GM10266 (cell line): Measurements from ENCODE around the gene HES6.

Experiments used
- DNase-seq: peaks from one replicate; pipeline ENCODE4 v3.0.0; 2012; ENCODE audit errors: extremely low spot score
- TF ChIP-seq, protein P1 (sequence below): IDR thresholded peaks from 2 replicates; pipeline ENCODE4 v1.5.1; 2012; ENCODE audit warnings: mild to moderate bottlenecking, low read depth; ENCODE audit not compliant: control insufficient read depth, insufficient read depth; ENCODE audit errors: missing control alignments

The HES6 gene

GRCh38 chr2:238230699-238231098, 9.1 kb downstream of the HES6 start:
- TF ChIP-seq, protein P1, sequence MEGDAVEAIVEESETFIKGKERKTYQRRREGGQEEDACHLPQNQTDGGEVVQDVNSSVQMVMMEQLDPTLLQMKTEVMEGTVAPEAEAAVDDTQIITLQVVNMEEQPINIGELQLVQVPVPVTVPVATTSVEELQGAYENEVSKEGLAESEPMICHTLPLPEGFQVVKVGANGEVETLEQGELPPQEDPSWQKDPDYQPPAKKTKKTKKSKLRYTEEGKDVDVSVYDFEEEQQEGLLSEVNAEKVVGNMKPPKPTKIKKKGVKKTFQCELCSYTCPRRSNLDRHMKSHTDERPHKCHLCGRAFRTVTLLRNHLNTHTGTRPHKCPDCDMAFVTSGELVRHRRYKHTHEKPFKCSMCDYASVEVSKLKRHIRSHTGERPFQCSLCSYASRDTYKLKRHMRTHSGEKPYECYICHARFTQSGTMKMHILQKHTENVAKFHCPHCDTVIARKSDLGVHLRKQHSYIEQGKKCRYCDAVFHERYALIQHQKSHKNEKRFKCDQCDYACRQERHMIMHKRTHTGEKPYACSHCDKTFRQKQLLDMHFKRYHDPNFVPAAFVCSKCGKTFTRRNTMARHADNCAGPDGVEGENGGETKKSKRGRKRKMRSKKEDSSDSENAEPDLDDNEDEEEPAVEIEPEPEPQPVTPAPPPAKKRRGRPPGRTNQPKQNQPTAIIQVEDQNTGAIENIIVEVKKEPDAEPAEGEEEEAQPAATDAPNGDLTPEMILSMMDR: no peak
- no peak for DNase-seq

DNA sequence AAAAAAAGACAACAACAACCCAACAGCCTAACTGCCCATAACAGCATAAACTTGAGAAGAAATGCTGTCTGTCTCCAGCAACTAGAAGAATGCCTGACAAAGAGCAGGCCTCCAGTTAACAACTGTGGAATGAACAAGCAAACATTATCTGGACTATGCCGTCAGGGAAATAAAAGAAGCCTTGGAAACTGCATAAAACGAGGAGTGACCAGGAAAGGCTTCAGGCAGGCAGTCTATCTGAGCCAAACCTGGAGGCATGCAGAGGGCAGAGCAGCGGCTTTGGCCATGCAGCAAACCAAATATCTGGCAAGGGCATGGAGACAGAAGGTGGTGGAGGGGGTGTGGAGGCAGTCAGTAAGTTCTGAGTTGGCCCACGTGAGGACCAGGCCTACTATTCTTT, 11.1 kb downstream of the HES6 start:
- TF ChIP-seq, protein P1: no peak
- no peak for DNase-seq

GRCh38 chr2:238227587-238228032, 12.2 kb downstream of the HES6 start:
- TF ChIP-seq, protein P1: no peak
- DNase-seq: no peak

DNA sequence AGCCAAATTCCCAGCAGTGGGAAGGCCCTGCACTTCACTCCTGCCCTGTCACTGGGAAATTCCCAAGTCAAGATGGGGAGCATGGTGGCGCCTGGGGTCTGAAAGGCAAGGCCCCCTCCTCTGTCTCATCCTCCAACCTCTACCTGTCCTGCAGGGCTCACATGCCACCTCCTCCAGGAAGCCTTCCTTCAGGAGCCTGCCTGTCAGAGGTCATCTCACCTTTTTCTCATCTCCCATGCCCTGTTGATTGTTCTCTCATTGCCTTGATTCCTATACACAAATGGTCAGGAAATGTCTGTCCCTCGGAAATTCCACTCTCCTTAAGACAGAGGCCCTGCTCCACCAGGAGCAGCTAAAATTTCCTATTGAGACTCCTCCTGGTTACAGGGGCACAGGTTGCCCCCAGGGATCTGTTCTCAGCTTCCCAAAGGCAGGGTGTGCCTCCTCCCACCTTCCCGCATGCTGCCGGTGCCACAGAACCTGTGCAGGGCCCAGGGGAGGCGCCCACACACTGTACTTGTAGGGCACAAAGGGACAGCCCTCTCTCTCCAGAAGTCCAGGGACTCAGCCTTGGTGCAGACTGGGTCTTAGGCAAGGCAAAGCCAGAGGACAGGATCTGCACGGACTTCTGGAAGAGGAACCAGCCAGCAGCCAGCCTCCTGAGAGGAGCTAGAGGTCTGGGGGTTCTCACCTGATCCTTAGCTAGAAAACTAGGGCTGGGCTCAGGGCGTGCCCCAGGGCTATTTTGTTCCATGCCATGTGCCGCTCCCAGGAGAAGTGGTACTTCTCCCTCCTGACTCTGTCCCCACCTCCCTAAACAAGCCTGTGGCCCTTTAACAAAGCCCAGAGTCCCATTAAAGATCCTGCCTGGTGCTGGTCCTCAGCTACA, 12.9 kb downstream of the HES6 start:
- TF ChIP-seq, protein P1: no peak
- no peak for DNase-seq

DNA sequence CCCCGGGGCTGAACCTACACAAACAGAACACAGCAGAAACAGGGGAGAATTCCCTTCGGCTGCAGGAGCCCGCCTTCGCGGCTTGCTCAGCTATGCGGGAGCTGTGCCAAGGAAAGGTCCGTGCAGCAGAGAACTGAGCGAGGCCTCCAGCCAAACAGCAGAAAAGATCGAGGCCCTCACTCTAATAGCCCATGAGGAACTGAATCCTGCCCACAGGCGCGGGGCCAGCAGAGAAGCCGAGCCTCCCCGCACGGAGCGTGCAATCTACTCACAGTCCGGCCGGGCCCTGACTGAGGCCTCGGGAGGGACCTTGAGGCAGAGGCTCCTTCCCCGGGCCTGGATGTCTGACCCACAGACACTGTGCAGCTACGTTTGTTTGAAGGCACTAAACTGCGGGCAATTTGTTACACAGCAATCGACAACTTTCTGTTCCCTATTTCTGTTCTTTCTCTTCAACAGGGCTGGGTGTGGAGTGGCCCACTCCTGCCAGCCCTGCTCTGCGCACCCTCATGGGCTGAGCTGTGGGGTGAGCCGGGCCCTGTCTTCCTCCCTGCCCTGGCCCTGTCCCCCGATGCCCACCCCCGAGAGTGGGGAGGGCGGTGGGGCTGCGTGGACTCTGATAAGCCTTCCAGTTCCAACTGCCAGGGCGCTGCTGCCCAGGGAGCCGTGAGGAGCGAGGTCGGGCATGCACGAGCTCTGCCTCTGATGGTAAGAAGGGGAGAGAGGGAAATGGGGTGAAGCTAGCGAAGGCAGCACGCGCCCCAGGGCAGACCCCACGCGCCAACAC, 13.7 kb downstream of the HES6 start:
- TF ChIP-seq, protein P1: no peak

DNA sequence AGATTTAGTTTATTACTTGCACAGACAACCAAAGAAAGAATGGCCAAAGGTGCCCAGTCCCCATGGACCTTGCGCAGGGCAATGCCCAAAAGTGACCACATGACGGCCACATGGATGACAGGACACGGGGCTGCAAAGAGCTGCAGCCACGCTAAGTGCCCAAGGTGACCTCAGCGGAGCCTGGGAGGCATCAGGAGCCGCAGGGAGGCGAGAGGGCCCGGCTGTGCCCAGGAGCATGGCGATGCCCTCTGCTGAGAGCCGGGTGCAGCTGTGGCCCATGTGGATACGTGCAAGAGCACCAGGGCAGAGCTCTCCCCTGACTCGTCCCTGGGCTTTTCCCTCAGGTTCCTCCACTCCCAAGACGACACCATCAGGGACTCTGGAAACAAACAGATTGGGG, 14.7 kb downstream of the HES6 start:
- TF ChIP-seq, protein P1: no peak
- no peak for DNase-seq

More for the DNA sequence above, 13.7 kb downstream of the HES6 start:
- DNase-seq: no peak
